Kidney tubule cell (primary cell): ENCODE results near the gene LIF.
"Not testable (repeated sequence)": the region's sequence is repeated elsewhere in the genome, so short reads cannot be mapped to it uniquely, and the experiment has no call there.

Experiments used
- DNase-seq: peaks from one replicate; pipeline ENCODE4 v3.0.0-alpha.2; 2018; ENCODE audit warnings: low spot score

The LIF gene

DNA sequence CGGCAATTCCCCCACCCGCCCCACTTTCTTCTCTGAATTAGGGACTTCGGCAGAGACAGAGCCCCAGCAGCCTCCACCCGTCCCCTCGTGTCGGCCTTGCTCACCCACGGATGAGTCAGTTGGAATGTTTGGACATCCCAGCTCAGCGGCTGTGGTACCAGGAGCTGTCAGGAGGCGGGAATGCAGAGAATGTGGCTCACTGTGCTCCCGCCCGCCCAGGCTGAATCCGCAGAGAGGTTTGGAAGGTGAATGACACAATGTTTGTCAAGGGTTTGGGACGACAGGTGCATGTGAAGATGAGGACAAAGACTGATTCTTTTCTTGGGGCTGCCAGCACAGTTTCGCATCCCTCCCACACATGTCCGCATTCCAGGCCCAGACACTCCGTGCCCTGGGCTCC, 39.6 kb downstream of the LIF start:
- peak; percentile 100 for DNase-seq

DNA sequence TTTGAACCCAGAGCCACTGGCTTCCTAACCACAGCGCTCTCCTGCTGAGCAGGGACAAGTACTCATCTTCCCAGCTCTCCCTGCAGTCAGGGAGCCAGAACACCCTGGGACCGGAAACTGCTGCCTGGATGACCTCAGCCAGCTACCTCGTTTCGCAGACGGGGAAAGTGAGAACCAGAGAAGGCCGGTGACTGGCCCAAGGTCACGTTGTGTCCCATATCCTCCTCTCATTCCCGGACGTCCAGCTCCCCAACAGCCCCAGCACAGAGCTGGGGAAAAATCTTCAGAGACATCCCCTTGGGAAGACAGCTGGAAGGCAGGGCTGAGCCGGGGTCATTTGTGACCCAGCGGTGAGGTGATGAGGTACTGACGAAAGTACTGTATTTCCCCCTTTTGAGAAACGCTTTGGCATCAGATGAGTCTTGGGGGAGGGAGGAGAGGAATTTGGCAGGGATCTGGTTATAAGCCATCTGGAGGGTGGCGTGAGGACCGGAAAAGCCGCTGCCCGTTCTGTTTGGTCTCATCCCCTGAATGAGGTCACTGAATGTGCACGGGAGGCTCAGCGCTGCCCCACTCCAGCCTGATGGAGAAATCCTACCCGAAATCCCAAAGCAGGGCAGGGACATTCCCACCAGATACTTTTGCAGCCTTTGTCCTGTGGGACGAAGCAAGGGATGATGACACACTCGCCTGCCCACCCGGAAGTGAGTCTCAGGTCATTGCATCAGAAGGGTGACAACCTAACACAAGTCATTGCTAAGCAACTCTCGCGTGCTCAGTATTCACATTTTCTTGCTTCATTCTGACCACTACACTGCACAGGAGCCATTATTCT, 41.1 kb downstream of the LIF start:
- DNase-seq, result peak; percentile 99

DNA sequence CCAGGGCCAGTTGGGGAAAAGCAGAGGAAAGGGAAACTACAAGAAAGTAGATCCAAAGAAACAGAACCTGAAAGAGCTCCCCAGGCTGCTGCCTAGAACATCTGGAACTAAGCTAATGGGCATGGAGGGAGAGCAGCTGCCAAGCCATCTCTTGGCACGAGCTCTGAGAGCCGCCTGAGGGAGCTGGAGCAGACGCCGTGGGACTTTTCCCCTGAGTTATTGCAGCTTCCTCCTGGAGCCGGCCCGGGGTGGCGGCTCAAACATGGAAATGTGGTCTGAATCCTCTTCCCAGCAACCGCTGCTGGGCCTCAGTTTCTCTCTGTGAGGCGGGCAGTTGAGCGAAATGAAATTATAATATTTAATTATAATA, 41.8 kb downstream of the LIF start:
- DNase-seq, result peak; percentile 45

DNA sequence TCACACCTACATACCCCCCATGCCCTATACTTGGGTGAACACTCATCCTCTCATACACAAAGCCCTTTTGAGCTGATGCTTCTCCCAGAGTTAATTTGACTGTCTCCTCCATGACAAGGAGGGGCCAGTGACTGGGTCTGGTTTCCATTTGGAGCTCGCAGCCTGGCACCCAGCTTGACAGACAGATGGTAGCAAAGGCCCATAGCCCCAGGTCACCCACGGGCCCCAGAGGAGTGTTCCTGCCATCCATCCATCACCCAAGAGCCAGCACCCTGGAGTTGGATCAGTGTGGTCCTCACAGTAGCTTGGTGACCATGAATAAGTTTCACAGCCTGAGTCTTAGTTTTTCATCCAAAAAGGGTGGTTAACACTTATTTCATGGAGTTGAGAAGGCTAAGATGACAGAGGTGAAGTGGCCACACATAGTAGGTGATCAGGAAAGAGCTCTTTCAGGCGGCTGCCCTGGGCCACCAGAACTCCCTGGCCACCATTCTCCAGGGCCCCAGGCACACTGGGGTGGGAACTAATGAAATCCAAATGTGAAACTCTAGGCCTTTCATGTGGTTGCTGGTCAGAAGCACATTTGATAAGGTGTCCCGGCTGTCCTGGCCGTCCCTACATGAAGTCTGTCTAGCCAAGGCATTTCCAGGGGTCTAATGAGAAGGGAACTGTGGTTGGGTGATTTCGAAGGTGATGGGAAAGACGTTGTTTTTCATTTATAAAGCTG, 42.4 kb downstream of the LIF start:
- no peak for DNase-seq

DNA sequence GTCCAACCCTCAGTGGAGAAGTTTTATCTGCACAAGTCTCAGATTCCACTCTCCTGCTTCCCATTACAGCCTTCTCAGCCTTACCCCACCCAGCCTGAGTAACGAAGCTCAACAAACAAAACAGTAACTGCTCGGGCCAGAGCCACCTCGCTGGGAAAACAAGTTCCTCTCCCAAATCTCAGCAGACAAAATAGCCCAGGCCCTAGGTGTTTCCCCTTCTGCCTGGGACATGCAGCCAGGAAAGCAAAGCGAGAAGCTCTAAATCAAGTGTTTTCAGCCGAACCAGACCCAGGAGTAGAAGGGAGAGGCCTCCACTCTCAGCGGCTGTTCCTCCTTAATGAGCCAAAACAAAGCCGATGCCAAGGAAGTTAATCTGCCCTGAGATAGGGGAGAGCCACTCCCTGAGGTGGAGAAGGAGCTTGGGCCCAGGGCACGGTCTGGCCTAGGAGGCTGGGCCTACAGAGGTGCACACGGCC, 44.0 kb downstream of the LIF start:
- no peak for DNase-seq

DNA sequence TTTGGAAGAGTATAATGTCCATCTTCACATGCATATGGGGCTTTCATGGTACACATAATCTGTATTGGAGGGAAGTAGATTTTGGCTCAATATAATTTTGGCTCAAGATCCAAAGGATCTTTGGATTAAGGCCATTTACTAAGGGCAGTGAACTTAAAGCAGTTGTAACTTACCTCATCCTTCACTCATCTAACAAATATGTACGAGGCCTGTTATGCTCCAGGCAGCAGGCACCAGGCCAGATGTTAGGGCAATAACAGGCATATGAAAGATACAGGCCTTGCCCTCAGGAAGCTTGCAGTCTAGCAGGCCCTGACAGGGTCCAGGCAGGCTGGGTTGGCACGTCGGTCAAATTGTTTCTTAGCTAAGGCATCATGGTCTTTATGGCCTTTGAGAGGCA, 44.6 kb downstream of the LIF start:
- DNase-seq, result peak; percentile 77

DNA sequence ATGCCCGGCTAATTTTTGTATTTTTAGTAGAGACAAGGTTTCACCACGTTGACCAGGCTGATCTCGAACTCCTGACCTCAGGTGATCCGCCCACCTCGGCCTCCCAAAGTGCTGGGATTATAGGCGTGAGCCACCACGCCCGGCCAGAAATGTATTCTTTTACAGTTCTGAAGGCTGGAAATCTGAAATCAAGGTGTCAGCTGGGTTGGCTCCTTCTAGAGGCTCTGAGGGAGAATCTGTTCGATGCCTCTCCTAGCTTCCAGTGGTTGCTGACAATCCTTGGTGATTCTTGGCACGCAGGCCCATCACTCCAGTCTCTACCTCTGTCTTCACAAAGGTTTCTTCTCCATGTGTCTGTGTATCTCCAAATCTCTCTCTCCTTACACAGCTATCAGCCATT, 45.7 kb downstream of the LIF start:
- DNase-seq, result not testable (repeated sequence)

DNA sequence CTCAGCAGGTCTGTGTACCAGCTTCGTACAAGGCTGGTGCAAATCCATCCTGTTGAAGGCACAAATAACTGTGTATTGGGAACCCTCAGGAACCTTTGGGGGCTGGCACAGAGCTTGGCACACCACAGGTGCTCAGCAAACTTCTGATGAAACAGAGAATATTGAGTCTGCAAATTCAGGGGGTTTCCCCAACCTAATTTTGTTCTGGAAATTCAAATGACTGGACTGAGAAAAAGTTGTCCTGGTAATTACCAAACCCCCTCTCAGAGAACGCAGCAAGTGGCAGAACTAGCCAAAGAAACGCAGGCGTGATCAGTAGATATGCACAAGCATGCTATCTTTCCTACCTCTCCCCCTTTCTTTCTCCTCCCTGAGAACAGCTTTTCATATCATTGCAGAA, 47.6 kb downstream of the LIF start:
- no peak for DNase-seq

DNA sequence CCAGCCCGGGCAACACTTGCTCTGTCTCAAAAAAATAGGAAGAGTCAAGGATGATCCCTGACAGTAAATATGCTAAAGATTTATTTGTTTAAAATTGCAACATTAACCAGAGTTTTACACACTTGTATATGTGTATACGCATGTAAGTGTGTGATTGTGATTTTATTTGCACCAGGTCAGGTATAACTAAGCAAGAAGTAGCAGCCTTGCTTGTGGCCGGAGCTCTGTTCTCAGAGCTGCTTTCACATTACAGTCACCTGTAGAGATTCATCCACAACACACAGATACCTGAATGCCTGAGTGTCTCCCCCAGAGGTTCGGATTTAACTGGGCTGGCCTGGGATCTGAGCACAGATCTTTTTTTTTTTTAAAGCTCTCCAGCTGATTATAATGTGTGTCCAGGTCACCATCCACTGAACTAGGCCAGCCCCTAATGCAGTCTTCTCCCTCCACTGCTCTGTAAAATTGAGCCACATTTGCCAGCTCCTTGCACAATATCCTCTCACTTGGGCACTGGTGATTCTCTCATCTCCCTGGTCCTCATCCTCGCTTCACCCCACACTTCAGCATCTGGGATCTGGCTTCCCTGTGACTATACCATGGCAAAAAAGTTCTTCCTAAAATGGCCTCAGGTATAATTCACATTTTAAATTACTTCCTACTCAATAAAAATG, 48.3 kb downstream of the LIF start:
- no peak for DNase-seq

DNA sequence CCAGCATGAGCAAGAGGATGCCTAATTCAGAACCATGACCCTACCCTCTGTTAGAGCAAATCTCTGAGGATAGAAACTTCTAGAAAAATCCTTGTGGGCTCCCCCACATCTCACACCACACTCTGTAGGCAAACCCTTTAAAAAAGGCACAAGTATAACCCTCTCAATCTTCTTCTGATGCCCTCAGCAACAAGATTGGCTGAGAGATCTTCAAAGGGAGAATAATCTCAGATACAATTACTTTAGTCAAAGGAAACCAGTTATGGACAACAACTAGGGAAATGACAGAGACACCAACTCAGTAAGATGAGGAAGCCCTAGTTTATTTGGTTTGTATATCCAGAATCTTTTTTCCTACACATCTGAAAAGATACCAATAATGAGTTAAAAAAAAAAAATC, 49.2 kb downstream of the LIF start:
- DNase-seq, result no peak

DNA sequence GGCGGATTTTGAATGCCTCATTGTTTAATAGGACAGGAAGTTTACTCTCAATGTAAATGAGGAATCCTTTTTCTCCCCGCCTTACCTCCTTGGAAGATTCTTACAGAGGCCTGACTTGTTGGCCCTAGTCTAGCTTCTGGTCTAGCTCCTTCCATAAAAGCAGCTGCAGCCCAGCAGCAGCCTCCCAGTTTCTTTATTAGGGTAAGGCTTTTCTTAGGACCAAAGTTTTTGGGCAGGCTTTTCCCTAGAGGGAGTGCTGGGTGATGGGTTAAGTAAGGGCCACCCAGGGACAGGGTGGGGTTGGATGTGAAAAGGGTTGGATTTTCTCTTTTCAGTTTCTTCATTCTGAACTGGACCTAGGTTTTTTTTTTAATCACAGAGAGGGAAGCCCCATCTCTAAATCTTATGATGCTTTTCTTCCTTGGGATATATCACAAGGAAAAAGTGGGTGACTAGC, 49.7 kb downstream of the LIF start:
- no peak for DNase-seq

DNA sequence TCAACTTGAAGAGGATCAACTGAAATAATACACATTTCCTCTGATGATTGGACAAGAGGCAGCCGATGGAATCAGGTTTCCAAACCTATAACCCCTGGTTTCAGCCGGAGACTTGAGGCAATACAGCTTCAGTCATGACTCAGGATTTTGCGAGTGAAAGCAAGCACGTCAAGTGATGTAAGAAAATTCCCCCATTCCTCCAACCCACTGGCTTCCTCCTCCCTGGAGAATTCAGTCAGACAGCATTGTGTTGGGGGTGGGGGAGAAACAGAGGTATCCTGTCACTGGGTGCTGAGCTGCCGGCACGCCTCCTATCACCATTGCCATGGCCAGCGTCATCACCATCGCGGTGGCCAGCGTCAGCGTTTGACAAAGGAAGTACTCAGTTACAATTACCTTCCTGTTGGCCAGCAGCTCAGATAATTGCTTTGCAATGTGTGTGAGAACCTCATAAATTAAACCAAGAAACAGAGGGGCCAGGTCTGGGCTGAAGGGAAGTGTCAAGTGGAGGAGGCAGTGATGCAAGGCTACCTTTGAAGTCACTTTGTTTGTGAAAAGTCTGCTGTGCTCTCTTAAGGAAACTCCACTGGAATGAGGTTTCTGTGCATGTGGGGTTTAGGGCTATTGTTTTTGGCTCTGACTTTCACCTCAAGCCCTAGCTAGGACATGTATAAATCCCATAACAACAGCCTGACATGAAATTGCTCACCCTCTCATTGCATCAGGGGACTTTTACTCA, 50.2 kb downstream of the LIF start:
- peak; percentile 100 for DNase-seq

DNA sequence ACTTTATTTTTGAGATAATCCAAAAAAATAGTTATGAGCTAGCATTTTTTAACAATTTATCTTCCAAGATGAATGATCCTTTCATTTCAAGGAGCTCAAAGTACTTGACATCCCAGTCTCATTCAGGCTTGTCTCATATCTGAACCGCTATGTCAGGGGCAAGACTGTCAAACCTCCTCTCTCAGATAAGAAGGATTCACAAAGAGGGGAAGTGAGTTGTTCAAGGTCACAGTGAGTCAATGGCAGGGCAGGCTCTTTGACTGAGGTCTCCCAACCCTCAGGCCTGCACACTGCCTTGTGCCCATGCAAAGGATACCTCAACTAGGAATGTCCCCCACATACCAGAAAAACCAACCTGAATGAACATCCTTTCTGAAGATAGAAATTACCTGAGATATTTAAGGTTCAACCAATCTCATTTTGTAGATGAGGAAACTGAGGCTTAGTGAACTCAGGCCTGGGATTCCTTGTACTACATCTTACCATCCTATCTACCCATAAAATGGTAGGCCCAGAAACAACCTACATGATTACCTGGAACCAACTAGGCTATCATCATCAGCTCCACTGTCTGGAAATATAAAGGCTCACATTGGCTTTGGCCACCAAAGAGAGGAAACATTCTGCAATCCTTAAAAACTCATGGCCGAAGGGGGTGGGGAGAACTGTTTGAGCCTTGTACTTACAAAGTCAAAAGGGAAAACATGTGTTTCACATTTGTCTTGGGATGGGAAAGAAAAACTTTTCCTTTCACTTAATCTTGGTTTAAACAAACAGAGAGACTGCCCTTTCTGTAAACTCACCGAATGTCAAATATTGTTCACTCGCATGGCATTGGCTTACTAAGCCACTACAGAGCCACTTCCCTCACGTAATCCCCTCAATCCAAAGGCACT, 51.1 kb downstream of the LIF start:
- peak; percentile 67 for DNase-seq

DNA sequence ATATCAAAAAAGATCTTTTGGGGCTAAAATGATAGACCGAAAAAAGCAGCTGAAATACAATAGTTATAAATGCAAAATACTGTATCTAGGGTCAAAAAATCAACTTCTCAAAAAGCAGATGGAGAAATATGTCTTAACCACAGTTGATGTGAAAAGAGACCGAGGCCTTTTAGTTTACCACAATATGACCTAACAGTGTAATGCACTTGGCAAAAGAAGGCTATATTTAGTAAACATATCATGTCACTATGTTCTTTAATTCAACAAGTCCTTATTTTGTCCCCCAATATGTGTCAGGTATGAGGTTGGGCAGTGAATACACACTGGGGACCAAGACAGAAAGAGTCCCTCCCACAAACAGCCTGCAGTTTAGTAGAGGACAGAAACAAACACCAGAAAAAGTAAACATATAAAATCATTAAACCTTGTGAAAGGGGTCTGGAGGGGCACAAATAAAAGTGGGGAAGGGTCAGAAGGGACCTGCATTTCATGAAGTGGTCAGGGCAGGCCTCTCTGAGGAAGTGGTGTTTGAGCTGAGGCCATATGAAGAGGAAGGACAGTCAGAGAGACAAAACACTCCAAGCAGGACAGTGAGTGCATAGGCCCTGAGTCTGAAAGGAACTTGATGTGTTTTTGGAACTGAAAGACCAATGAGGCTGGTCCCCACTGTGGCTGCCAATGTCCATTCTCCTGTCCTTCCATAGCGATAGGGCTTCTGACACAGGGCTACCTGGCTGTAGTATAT, 53.4 kb downstream of the LIF start:
- DNase-seq, result no peak

DNA sequence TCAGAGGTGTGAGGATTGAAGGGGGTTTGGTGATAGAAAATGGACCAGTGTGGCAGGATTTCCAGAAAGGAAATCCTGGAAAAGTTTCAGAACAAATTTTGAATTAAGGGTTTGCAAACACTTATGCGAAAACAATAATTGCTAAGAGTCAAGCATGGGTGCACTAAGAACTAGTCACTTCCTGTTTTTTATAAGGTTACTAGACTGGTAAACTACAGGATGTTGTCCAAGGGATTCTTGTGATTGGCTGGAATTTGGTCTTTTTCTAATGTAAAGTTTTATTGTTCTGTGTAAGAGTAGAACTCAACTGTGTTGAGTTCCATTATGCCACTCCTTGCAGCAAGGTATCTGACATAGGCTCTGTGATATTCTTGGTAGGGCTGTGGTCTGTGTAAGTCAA, 54.1 kb downstream of the LIF start:
- peak; percentile 54 for DNase-seq

DNA sequence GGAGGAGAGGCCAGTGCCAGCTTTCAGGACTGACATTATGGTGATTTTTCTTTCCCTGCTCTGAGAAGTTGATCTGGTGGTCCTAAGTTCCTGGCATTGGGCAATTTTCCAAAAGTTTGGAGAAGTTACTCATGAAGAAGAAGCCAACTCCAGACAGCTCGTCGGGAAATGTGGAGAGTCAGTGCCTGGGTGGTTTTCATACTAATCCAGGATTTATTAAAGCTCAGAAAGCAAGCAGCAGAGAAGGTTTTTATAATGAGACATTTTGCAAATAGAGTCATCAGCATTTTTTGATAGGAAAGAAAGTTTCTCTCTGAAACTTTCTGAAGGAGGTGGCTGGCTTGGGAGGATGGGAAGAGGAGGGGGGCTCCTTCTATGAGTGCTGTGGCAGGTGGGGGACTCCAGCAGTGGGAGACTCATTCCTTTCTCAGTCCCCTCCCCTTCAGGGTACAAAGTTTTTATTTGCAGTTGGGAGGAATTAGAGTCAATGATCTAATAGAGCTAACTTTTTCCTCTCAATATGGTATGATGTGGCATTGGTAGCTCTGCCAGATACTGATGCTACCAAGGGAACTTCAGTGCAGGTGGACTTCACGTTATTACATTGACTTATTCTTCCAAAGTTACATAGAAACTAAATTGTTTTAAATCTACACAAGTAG, 55.4 kb downstream of the LIF start:
- peak; percentile 48 for DNase-seq

DNA sequence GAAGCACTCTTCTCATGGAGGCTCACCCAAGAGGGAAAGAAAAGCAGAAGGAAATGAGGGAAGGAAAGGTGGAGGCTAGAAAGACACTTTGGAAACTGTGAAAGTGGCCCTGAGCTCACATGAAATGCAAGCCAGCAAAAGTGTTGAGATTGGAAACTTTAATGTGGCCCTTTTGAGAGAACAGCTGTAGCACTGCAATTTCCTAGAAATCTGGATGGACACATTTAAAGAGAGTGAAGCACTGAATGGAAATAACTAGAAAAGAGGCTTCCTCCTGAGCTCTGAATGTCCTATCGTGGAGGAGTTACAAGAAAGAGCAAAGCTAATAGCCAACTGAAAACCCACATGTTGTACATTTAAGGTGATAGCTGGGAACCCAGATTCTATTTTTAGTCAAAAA, 56.0 kb downstream of the LIF start:
- no peak for DNase-seq
